H7 (cell line): ENCODE measurements around the gene SGIP1. TPM values are rescaled to one million over a fixed set of nuclear protein-coding genes. Genes with fewer than 3 reads are reported as not detected.

Experiments
- DNase-seq: peaks from one replicate; pipeline ENCODE4 v3.0.0; 2012
- H3K27me3 ChIP-seq: 2 replicates; pipeline ENCODE4 v1.6.0; 2011; ENCODE audit warnings: mild to moderate bottlenecking, low read length; ENCODE audit not compliant: control insufficient read depth, insufficient read depth
- H3K36me3 ChIP-seq: replicated peaks from 2 replicates; pipeline ENCODE4 v1.5.1; 2011; ENCODE audit warnings: low read length; ENCODE audit not compliant: control insufficient read depth, insufficient read depth
- H3K4me3 ChIP-seq: 2 replicates; pipeline ENCODE4 v1.5.1; 2011; ENCODE audit warnings: low read depth, mild to moderate bottlenecking, control low read depth, low read length, moderate library complexity; ENCODE audit not compliant: insufficient read depth
- total RNA-seq: library from RNA; depleted of rRNA; stranded (reverse); fragments of >200 nt; shearing (Covaris generic); gene quantifications from 2 replicates; pipeline ENCODE4 v1.2.3, GENCODE V29; 2014

SGIP1 gene
- total RNA-seq, 1 experiment from 2014 or later, result 0.14 TPM

DNA sequence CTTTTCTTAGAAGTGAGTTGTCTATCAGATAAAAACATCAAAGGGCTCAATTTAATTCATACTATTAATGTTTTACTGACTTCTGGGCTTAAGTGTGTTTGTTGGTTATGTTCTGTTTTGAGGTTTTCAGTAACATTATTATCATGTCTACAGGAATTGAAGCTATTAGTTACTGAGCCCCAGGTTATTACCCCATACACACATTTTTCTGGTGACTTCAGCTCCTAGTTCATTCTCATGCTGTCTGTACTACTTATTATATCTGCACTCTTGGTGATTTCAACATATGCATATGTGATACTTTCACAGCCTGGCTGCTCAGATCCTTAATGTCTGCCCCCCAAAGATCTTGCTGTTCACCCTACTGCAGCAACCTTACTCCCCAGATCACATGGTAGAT lies 27.0 kb upstream of the SGIP1 start:
- no peaks in the 10 kb centered on the region for H3K27me3 ChIP-seq
- no peak for DNase-seq
- H3K4me3 ChIP-seq, result no peak overlapping the region
- H3K36me3 ChIP-seq, result no peaks in the 10 kb centered on the region

DNA sequence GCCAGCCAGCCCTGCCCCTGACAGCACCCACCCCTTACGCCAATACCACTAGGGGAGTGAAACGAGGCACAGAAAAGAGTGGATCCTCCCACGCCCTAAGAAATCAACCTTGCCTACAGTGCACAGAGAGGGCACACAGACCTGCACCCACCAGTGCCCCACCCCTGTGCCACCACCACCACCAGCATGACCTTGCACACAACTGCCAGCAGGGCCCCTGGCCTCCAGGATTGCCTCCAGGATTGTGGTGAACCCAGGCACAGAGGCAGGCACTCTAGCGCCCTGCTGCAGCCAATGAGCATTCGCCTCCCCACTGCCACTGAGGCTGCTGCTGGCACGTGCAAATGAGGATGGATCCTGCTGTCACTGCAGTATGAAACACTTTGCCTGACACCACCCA lies 23.5 kb upstream of the SGIP1 start:
- no peaks in the 10 kb centered on the region for H3K36me3 ChIP-seq
- DNase-seq, result no peak
- H3K4me3 ChIP-seq, result no peak overlapping the region
- H3K27me3 ChIP-seq, result no peaks in the 10 kb centered on the region

DNA sequence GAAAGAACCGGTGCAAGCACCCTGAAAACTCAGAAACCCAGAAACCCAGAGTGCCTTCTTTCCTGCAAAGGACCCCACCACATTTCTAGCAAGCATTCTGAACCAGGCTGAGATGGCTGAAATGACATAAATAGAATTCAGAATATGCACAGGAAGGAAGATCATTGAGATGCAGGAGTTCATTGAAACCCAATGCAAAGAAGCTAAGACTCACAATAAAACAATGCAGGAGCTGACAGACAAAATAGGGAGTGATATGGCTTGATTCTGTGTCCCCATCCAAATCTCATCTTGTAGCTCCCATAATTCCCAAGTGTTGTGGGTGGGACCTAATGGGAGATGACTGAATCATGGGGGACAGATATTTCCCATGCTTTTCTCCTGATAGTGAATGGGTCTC lies 22.8 kb upstream of the SGIP1 start:
- Histone ChIP-seq H3K36me3 (no peaks in the 10 kb centered on the region), H3K4me3 (no peak overlapping the region), H3K27me3 (no peaks in the 10 kb centered on the region)
- DNase-seq, result no peak

DNA sequence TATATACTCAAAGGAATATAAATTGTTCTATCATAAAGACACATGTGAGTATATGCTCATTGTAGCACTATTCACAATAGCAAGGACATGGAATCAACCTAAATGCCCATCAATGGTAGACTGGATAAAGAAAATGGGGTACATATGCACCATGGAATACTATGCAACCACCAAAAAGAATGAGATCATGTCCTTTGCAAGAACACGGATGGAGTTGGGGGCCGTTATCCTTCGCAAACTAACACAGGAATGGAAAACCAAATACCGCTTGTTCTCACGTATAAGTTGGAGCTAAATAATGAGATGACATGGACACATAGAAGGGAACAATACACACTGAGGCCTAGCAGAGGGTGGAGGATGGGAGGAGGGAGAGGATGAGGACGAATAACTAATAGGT lies 16.0 kb upstream of the SGIP1 start:
- H3K36me3 ChIP-seq, result no peaks in the 10 kb centered on the region
- no peak for DNase-seq

DNA sequence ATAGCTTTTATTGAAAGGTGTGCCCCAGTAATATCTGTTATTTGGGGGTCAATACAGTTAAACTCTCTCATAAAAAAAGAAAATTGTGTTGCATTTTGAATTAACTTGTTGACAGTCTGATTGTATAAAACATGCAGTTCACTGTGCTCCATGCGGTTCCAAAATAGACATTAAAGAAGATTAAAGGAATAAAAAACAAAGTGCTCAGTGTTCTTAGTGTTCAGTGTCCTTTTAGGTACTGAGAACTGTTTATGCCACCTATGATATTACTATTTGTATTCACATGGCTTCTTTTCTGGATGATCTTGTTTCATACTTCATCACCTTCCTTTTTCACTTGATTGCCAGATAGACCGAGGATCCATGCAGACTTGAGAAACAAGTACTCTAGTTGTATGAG lies 15.3 kb upstream of the SGIP1 start:
- Histone ChIP-seq H3K27me3 (no peaks in the 10 kb centered on the region), H3K4me3 (no peak overlapping the region), H3K36me3 (no peaks in the 10 kb centered on the region)
- no peak for DNase-seq

More for the DNA sequence above, 16.0 kb upstream of the SGIP1 start:
- Histone ChIP-seq H3K4me3 (no peak overlapping the region), H3K27me3 (no peaks in the 10 kb centered on the region)

DNA sequence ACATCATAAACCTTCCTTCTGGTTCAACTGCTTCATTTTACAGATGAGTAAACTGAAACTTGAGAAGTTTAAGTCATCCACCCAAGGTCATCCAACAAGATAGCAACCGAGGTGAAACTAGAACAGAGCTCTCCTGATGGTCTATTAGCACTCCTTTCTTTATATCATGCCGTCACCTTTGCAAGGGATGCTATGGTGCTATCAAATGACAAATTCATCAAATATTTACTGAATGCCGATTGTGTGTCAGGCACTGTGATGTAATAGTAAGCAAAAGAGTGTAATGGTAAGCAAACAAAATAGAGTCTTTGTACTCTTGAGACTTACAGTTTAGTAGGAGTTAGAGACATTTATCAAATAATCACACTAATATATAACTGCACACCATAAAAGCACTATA lies 14.0 kb upstream of the SGIP1 start:
- no peak for DNase-seq
- Histone ChIP-seq H3K36me3 (no peaks in the 10 kb centered on the region), H3K4me3 (no peak overlapping the region), H3K27me3 (no peaks in the 10 kb centered on the region)

DNA sequence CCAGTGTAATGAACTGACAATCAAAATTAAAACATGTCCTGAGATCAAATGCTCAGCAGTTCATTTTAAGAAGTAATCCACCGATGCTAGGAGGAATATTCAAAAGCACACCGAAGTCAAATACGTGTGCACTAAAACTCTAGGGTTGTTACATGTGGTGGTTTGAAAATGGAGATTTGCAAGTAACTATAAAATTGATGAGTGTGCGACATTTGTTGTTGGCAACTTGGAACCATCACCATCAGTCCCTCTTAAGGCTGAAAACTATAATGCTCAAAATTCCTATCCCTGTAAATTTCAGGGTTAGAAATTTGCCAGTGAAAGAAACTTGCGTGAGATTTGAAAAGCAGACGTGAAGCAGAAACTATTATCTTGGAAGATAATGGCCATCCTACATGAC lies 13.3 kb upstream of the SGIP1 start:
- H3K36me3 ChIP-seq, result no peaks in the 10 kb centered on the region
- no peak overlapping the region for H3K4me3 ChIP-seq
- no peak for DNase-seq
- H3K27me3 ChIP-seq, result no peaks in the 10 kb centered on the region

DNA sequence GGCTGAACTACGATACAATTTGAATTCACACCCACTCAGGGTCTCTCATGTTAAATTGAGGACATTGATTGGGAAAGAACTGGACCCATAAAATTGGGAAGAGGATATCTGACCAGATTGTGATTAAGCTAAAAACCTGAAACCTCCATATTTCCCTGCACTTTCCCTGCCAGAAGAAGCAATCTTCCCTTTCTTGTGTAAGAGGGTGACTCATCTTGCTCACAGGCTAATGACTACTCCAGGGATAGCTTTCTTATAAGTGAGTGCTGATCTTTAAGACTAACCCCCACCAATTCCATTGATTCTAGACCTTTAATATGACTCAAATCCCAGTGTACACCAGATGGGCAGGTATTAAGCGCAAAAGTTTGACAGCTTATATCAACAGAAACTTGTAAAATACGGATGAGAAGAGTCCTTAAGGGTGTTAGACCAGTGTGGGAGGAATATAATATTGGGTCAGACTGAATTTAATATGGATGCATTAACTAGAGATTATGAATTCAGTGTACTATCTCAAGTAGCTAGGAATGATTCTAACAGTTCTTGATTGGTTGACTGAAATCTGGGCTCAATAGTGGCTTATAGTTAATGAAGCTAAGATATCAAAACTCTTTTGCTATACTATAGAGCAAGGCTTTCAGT lies 12.1 kb upstream of the SGIP1 start:
- H3K36me3 ChIP-seq, result no peaks in the 10 kb centered on the region
- no peak for DNase-seq
- no peaks in the 10 kb centered on the region for H3K27me3 ChIP-seq
- H3K4me3 ChIP-seq, result no peak overlapping the region

DNA sequence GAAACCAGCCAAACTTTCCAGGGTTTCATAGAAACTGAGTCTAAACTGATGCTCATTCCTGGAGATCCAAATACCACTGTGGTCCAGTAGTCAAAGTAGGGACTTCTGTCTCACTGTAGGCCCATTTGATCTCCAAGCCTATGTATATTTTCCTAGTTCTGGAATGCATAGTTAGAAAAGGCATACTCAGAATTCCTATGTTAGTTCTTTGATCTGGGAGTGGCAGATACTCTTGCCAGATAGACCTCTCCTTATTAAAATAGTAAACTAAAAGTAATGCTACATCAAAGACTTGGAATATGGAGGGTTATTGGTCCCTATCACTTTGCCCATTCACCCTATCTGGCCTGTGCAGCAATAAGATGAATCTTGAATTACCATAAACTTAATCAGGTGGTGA lies 10.4 kb upstream of the SGIP1 start:
- no peak for DNase-seq
- Histone ChIP-seq H3K36me3 (no peaks in the 10 kb centered on the region), H3K4me3 (no peak overlapping the region), H3K27me3 (no peaks in the 10 kb centered on the region)

DNA sequence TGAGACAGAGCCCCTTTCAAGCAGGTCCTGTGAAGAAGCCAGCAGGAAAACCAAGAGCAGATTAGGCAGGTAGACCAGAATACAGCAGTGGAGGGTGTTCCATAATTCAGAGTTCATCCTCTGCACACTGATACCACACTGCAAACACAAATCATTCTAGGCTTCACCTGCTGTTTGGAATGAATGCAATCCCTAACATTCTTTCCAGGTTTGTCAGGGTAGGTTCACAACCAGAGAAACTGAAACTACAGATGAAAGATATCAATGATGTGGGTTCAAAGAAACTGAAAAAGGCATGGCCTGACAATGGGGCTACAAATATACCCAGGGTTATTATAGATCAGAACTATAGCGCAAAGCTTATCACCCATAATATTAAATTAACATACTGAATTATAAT lies 8.9 kb upstream of the SGIP1 start:
- Histone ChIP-seq H3K4me3 (no peak overlapping the region), H3K27me3 (no peaks in the 10 kb centered on the region), H3K36me3 (no peaks in the 10 kb centered on the region)
- DNase-seq, result no peak

DNA sequence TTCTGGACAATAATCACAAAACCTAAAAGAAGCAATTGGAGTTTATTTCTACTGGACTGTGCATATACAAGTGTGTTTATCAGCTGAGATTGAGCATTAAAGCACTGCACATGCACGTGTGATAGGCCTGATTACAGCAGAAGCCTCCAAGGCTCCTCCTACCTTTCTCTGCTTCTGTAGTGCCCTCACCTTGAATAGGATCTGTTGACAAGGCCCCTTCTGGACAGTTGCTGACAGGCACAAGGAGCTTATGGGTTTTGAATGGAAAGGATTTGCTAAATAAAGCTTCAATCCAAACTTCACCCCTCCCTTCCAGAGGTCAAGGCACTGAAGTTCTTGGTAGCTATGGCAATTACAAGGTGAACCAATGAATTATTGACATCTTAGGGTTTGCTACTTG lies 7.9 kb upstream of the SGIP1 start:
- Histone ChIP-seq H3K36me3 (no peaks in the 10 kb centered on the region), H3K27me3 (no peaks in the 10 kb centered on the region), H3K4me3 (no peak overlapping the region)
- no peak for DNase-seq

DNA sequence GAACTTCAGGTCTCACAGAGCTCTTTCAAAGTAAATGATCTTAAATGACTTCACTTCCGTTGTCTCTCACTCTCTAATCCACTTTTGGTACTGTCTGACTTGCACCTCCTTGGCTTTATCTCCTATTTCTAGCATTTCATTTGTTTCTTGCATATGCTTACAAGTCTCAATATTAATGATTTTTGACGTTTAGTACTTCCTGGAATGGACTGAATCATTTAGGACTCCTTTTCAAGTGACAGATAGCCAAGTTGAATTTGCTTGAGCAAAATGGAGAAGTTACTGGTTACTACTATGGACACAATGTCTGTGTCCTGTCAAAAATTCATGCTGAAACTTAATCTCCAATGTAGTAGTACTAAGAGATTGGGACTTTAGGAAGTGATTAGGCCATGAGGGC lies 7.0 kb upstream of the SGIP1 start:
- DNase-seq, result no peak
- Histone ChIP-seq H3K27me3 (no peaks in the 10 kb centered on the region), H3K4me3 (no peak overlapping the region), H3K36me3 (no peaks in the 10 kb centered on the region)

DNA sequence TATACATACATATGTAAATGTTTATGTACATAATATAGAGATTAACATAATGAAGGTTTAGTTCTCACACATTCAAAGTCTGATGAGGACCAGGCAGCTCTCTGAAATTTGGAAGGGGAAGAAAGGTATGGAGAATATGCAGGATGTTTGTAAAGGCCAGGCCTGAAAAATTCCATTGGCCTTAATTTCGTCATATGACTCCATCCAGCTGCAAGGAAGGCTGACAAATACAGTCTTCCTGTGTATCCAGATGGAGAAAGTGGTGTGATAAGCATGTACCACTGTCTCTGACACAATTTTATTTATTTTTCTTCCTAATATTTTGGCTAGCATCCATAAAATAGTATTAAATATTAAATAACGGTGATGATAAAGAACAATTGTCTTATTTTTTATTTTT lies 6.3 kb upstream of the SGIP1 start:
- Histone ChIP-seq H3K27me3 (peaks cover 5% of the 10 kb centered on the region; the same call in 1 of the 2 replicates), H3K4me3 (no peak overlapping the region), H3K36me3 (no peaks in the 10 kb centered on the region)
- DNase-seq, result no peak

DNA sequence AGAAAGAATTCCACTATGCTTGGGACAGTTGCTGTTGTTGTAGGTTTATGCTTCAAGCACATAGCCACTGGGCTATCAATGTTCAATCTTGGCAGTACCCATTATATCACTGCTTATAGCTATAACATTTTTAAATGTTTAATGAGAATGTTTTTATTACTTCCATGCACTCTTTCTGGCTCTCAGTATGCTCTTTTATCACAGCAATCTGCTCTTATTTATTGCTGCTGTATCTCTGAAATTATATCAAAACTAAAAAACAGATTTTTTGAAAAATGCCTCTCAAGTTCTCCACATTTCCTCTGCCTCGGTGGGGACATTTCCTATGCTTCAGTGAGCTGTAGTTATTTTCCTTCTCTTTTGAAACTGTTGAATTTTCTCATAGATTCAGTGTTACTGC lies 5.4 kb upstream of the SGIP1 start:
- Histone ChIP-seq H3K36me3 (no peaks in the 10 kb centered on the region), H3K4me3 (no peak overlapping the region), H3K27me3 (peaks cover 14% of the 10 kb centered on the region; the same call in 1 of the 2 replicates)
- DNase-seq, result no peak

DNA sequence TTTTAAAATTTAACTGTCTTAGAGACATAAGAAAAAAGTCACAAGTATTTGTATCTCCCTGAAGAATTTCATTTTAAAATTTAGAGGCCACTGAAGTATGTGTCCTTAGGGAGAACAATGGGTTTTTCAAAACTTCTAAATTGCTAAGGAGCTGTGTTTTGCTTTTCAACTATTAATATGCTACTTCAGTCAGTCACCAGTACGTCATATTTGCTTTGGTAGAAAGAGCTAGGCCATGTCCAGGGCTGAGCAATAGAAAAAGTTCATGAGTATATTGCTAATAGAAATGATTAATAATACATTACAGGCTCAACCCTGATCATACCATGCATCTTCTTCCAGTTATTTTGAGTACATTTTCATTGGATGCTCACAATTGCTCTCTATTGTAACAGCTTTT lies 1.7 kb upstream of the SGIP1 start:
- Histone ChIP-seq H3K4me3 (no peak overlapping the region; the same call in 1 of the 2 replicates), H3K36me3 (no peaks in the 10 kb centered on the region), H3K27me3 (peaks cover 14% of the 10 kb centered on the region; the same call in 1 of the 2 replicates)
- no peak for DNase-seq
